GM18520 (cell line): ENCODE data around the gene ADAMTSL2.

ENCODE experiments used
- ATAC-seq: cut with Tn5 transposase; IDR thresholded peaks from one replicate; pipeline ENCODE4 v1.9.1; 2021; ENCODE audit not compliant: unreplicated experiment

The ADAMTSL2 gene

GRCh38 chr9:133571896-133572595 lies 37.5 kb downstream of the ADAMTSL2 start:
- ATAC-seq: no peak

GRCh38 chr9:133572821-133573361 lies 38.4 kb downstream of the ADAMTSL2 start:
- ATAC-seq: no peak

- no peak for ATAC-seq
Measured at GRCh38 chr9:133573791-133574515, 39.4 kb downstream of the ADAMTSL2 start.

GRCh38 chr9:133574771-133575170 lies 40.3 kb downstream of the ADAMTSL2 start:
- no peak for ATAC-seq

- no peak for ATAC-seq
Measured at GRCh38 chr9:133575186-133576030, 40.9 kb downstream of the ADAMTSL2 start.

GRCh38 chr9:133576031-133576874 lies 41.7 kb downstream of the ADAMTSL2 start:
- no peak for ATAC-seq

- ATAC-seq: no peak
Measured at GRCh38 chr9:133576875-133577736, 42.6 kb downstream of the ADAMTSL2 start.

GRCh38 chr9:133577737-133578112 lies 43.2 kb downstream of the ADAMTSL2 start:
- ATAC-seq: no peak

- ATAC-seq: no peak
Measured at GRCh38 chr9:133578524-133579441, 44.3 kb downstream of the ADAMTSL2 start.

GRCh38 chr9:133579601-133580418 lies 45.3 kb downstream of the ADAMTSL2 start:
- no peak for ATAC-seq

GRCh38 chr9:133580419-133580738 lies 45.9 kb downstream of the ADAMTSL2 start:
- ATAC-seq: no peak

GRCh38 chr9:133581011-133581410 lies 46.5 kb downstream of the ADAMTSL2 start:
- ATAC-seq: no peak

GRCh38 chr9:133581513-133582343 lies 47.2 kb downstream of the ADAMTSL2 start:
- ATAC-seq: no peak

- ATAC-seq: no peak
Measured at GRCh38 chr9:133582501-133583045, 48.1 kb downstream of the ADAMTSL2 start.

- ATAC-seq: no peak
Measured at GRCh38 chr9:133583111-133583510, 48.6 kb downstream of the ADAMTSL2 start.

- no peak for ATAC-seq
Measured at GRCh38 chr9:133583586-133583985, 49.1 kb downstream of the ADAMTSL2 start.

GRCh38 chr9:133584167-133584558 lies 49.7 kb downstream of the ADAMTSL2 start:
- ATAC-seq: no peak
